GM06990 (cell line): ENCODE measurements around the gene EYA2.

Source experiments
- DNase-seq: peaks from one replicate; pipeline ENCODE4 v3.0.0-alpha.2; 2011; ENCODE audit not compliant: insufficient read length; ENCODE audit errors: extremely low read depth
- H3K27me3 ChIP-seq: replicated peaks from 2 replicates; pipeline ENCODE4 v1.6.0; 2011; ENCODE audit warnings: low read length; ENCODE audit not compliant: control insufficient read depth, insufficient read depth
- H3K36me3 ChIP-seq: 2 replicates; pipeline ENCODE4 v1.5.1; 2011; ENCODE audit warnings: low read length; ENCODE audit not compliant: control insufficient read depth, insufficient read depth
- H3K4me3 ChIP-seq: replicated peaks from 2 replicates; pipeline ENCODE4 v1.5.1; 2011; ENCODE audit warnings: low read depth, mild to moderate bottlenecking, control low read depth, low read length
- TF ChIP-seq, protein P1 (sequence below): IDR thresholded peaks from 2 replicates; pipeline ENCODE4 v1.5.1; 2011; ENCODE audit warnings: low read length, control low read depth, mild to moderate bottlenecking, inconsistent platforms; ENCODE audit not compliant: insufficient read depth, poor library complexity, severe bottlenecking

The EYA2 gene

GRCh38 chr20:47161411-47161810, 266.8 kb downstream of the EYA2 start:
- Histone ChIP-seq H3K36me3 (no peaks in the 10 kb centered on the region), H3K4me3 (no peak overlapping the region), H3K27me3 (no peaks in the 10 kb centered on the region)
- DNase-seq: no peak
- TF ChIP-seq, protein P1, sequence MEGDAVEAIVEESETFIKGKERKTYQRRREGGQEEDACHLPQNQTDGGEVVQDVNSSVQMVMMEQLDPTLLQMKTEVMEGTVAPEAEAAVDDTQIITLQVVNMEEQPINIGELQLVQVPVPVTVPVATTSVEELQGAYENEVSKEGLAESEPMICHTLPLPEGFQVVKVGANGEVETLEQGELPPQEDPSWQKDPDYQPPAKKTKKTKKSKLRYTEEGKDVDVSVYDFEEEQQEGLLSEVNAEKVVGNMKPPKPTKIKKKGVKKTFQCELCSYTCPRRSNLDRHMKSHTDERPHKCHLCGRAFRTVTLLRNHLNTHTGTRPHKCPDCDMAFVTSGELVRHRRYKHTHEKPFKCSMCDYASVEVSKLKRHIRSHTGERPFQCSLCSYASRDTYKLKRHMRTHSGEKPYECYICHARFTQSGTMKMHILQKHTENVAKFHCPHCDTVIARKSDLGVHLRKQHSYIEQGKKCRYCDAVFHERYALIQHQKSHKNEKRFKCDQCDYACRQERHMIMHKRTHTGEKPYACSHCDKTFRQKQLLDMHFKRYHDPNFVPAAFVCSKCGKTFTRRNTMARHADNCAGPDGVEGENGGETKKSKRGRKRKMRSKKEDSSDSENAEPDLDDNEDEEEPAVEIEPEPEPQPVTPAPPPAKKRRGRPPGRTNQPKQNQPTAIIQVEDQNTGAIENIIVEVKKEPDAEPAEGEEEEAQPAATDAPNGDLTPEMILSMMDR: no peak

GRCh38 chr20:47164140-47164539, 269.5 kb downstream of the EYA2 start:
- TF ChIP-seq, protein P1: no peak
- Histone ChIP-seq H3K36me3 (no peaks in the 10 kb centered on the region), H3K4me3 (no peak overlapping the region), H3K27me3 (no peaks in the 10 kb centered on the region)
- DNase-seq: no peak

DNA sequence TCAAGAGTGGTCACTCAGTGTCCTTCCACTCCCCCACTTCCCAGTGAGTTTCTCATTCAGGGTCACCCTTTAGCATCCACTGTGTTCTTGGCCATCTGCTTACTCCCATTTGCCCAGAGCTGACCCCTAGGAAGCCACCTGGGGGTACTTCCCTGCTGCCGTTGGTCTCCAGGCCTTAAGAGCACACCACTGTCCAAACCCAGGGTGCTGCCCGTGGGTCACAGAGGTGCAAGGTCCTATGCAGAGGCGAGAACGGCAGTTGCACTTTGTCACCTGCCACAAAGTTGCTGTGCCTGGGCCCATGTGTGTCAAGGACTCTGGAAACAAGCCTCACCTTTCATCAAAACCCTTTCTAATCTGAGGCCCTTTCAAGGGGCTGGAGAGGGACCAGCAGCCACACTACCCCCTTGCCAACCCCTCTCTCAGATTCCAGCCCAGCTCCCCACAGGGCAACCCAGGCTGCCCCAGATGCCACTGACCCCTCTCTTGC, 270.8 kb downstream of the EYA2 start:
- Histone ChIP-seq H3K27me3 (no peaks in the 10 kb centered on the region), H3K36me3 (no peaks in the 10 kb centered on the region), H3K4me3 (no peak overlapping the region)
- DNase-seq: no peak
- TF ChIP-seq, protein P1: no peak

DNA sequence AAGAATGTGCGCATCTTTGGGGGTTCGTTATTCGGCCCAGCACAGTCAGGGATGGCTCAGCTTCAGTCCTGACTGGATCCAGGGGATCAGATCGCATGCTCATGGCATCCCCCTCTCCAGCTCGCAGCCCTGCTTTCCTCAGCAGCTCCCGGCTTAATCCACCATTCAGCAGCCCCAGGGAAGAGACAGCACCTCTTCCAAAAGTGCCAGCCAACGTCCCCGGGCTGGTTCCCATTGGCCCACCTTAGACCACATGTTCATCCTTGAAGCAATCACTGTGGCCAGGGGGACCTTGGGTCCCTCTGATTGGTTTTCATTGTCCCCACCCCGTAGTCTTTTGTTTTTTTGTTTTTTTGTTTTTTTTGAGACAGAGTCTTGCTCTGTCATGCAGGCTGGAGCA, 273.2 kb downstream of the EYA2 start:
- no peak overlapping the region for H3K4me3 ChIP-seq
- no peak for DNase-seq
- H3K27me3 ChIP-seq: no peaks in the 10 kb centered on the region
- H3K36me3 ChIP-seq: peaks cover 5% of the 10 kb centered on the region; the same call in 1 of the 2 replicates
- TF ChIP-seq, protein P1: no peak

DNA sequence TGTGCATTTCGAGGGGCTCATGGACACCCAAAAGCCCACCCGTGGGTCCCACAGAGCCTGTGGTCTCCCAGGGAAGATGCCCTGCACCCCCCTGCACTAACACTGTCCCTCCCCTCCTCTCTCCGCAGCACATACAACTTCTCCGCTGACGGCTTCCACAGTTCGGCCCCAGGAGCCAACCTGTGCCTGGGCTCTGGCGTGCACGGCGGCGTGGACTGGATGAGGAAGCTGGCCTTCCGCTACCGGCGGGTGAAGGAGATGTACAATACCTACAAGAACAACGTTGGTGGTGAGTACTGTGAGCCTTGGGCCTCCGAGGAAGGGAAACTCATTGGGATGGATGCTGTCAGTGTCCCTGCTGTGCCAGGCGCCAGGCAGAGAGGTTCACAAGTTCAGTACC, 277.9 kb downstream of the EYA2 start:
- no peak for DNase-seq
- Histone ChIP-seq H3K27me3 (no peaks in the 10 kb centered on the region), H3K4me3 (no peak overlapping the region), H3K36me3 (peaks cover 11% of the 10 kb centered on the region)
- TF ChIP-seq, protein P1: no peak
